NCI-H82 treated with DMSO at 0.1 percent for 48 hours (cell line): Measurements from ENCODE around the gene TNRC6C.
A peak's percentile ranks its signal among the peaks of the same experiment; 100 is the strongest.

Experiments used
- DNase-seq: peaks from one replicate; lab custom pipeline; 2025; ENCODE audit not compliant: unreplicated experiment; lab: John Stamatoyannopoulos, UW

The TNRC6C gene

DNA sequence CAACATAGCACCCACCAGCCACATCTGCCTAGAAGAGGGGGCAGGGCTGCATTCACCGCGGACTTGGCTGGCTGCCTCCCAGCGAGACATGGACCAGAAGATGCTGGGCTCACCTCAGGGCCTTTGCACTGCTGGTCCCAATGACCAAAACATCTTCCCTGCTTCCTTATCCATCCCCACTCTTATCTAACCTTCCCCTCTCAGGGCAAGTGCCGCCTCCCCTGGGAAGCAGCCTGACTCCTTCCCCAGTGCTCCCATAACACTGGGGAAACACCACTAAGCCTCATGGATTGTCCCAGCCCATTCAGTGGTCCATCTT is 164.4 kb downstream of the TNRC6C start:
- no peak for DNase-seq

DNA sequence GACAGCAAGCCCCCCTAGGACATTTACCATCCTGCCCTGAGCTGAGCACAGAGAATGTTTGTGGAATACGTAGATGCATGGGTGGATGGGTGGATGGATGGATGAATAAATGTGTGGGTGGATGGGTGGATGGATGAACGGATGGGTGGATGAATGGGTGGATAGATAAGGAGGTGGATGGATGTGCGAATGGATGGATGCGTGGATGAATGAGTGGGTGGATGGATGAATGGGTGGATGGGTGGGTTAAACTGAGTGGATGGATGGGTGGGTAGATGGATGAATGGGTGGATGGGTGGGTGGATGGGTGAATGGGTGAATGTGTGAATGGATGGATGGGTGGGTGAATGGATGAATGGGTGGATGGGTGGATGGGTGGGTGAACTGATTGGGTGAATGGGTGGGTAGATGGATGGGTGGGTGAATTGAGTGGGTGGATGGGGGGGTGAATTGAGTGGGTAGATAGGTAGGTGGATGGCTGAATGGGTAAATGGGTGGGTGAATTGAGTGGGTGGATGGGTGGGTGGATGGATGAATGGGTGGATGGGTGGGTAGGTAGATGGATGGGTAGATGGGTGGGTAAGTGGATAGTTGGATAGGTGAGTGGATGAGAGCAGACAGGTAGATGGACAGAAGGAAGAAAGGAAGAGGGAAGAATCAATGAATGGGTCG is 164.9 kb downstream of the TNRC6C start:
- DNase-seq = no peak

DNA sequence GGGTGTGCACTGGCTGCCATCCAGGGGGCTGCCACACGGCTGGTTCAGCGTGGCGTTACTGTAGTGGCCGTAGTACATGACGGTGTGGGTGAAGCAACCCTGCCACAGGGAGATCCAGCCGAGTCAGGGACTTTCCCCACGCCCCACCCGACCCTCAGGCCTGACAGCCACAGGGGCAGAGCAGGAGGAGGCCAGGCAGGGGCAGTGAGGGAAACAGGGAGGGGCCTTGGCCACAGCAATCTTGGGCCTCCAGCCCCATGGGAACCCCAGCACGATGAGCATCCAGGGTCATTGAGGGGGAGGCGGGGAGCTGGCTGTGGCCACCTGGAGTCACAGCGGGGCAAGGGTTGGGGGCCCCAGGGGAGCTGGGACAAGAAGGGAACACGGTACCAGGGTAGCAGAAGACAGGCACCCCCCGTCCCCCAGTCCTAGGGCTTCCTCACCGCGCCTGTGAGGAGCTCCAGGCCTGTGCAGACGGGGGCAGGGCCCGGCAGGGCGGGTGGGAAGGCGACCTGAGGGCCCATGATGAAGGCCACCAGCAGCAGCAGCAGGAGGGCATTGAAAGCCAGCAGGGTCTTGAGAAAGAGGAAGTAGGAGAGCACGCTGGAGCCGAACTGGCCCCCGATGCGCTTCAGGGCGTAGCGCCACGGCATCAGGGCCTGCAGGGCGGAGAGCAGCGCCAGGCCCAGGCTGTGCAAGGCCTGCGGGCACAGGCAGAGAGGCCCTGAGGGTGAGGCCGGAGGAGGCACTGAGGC is 165.8 kb downstream of the TNRC6C start:
- DNase-seq = no peak

DNA sequence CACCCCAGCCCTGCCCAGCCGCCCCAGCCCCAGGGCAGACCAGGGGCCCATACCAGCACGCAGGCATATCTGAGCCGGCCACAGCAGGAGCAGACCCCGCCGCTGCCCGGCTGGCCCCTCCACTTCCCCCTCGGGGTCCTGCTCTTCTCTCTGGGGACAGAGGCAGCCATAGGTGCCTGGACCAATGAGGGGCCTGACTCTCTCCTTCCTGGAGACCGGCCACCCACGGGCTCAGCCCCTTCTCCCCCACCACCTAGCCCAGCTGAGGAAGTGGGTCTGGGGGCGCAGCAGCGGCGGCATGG is 166.3 kb downstream of the TNRC6C start:
- DNase-seq = no peak

DNA sequence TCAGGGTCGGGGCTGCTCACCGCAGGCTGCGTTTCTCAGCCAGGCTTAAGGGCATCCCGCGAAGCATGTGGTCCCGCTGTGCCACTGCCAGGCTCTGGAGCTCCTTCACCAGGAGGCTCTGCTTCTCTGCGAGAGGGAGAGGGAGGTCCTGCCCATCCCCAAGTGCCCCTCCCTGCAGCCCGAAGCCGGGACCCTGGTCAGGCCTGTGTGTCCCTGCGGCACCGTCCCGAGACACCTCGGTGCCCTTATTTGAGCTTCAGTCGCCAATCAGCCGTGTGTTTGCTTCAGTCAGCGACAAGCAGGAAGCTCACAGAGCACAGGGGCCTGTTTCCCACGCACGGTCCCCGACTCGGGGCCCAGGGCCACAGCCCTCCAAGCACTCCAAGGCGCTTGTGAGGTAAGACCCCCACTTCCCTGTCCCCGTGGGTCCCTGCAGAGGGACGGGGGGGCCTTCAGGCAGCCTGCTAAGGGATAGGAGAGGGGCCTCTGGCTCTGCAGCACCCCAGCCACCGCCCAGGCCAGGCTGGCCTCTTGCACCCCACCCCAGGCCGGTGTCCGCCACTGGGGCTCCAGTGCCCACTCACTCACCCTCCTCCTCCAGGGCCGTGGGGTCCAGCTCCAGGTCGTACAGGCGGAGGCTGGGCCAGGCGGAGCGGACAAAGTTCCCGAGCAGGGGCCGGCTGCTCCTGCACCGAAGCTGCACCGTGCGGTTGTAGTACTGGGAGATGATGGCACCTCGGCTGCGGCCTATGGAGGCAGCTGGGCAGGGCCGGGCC is 166.8 kb downstream of the TNRC6C start:
- DNase-seq = no peak

DNA sequence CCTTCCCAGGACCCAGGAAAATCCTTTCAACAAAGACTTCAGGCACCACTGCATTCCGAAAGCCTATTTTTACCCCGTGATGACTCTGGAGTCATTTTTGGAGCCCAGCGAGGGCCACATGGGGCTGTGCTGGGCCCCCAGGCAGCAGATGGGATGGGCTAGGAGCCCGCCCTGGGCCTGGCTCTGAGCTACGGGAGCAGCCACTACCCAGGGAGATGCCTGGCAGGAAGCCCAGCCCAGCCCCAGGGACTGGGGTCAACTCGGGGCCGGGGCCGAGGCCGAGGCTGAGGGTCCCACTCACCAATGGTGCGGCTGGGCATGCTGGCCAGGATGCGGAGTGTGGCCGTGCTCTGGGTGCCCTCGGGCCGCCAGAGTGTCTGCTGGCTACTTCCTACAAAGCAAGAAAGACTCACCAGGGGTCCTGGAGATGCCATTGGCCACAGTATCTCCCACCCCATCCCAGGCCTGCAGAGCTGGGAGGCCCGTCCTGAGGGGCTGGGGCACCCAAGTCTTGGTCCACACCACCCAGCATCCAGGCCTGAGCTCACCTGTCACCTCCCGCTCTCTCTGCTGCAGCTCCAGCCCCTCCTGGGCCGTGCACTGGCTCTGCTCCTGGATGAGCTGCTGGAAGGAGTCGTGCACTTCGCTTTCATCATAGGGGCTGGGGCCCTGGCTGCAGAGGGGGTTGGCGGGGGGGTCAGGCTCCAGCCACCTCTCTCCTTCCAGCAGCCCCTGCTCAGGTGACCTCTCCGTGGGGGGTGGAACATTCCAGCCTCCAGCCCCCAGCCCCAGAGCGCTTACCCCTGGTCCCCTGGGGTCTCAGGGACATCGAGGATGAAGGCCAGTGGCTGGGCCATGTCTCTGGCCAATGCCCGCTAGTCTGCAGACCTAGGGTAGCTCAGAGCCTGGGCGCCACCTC is 167.7 kb downstream of the TNRC6C start:
- no peak for DNase-seq

DNA sequence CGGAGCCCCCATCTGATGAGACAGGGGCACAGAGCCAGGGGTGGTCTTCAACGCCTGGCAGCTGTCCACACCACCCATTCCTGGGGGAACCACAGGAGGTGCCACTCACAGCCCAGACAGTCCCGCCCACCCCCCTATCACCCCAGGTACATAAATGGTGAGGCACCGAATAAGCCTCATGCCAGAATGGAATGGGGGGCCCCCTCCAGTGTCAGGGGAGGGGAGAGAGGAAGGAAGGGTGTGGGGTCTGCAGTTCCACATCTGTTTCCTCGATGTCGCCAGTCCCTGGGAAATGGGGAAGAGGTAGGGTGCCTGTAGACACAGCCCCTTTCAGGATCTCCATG is 168.4 kb downstream of the TNRC6C start:
- no peak for DNase-seq

DNA sequence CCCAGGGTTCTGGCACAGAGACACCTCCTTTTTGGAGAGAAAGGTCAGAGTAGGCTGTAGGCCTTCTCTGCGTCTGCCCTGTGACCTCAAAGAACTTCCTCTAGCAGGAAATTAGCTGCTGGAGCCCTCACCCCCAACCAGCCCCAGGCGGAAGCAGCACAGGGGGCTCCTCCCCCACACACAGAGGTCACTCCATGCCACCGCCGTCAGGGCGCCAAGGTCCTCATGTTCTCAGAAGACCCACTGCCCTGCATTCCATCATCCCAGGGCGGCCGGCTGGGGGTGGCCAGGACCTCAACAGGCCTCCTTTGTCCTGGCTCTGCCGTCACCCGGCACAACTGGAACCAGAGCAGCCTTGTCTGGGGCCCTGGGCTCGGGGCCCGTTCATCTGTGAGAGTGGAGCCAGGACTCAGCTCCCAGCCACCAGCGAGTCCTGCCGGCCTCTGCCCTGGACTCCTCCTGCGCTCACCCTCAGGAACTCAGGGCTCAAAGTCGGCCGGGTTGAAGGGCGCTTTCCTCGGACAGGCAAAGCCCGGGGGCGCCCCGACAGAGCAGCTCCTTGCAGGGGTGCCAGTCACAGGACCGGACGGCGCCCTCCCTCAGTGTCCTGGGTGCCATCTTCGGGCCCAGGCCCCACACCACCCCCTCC is 168.9 kb downstream of the TNRC6C start:
- no peak for DNase-seq

DNA sequence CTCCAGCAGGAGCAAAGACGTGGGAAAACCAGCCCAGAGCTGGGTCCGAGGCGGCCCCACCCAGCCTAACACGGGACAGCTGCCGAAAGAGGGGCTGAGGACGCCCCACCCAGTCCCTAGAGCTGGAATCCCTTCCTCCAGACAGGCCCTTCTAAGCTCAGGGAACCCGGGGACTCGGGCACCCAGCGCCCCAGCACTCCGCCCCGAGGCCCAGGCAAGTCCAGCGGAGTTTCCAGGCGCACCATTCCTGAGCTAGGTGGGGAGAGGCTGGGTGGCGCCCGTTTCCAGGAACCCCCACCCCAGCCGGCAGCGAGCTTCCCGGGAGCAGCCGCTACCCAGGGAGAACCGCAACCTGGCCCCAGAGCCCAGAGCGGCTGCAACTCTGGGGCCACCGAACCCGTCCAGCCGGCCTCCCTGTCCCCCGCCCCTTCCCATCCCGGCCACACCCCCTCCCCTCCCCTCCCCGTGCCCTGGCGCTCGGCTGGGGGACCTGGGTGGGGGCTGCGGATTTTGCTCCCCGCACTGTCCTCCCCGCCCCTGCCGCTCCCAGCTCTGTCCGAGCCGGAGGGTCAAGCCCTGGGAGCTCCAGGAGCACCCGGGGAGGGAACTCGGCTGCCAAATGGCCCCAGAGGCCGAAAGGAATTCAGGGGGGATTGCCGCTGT is 169.5 kb downstream of the TNRC6C start:
- DNase-seq = no peak

DNA sequence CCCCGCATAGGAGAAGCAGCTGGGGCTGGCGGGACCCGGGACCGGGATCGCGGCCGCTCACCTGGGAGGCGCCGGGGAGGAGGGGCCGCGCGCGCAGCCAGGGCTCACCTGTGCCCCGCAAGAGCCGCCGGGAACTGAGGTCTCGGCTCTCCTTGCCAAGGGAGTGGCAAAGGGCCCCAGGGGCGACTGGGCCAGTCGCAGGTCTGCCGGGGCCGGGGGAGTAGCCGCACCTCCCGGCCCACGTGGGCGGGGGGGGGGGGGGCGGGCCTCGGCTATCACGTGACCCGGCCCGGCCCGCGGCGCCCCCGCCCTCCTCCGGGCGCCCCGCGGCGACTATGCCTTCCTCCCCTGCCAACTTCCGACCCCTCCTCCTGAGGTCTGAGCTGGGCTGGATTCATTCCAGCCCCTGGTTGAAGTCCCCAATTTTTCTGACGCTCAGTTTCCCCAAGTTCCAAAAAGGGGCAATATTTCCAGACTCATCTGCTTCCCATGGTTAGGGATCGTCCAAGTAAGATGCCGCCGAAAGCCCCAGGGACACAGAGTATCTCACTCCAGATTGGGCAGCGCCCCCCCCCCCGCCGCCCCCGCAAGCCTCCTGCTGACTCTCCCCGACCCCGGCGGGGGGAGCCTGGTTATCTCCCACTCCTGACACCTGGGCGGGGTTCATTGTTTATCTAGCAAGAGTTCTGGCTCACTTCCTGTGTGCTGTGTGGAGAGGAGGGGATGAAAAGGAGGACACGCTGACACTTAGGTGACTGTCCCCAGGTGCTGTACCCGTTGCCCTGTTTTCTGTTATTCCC is 170.2 kb downstream of the TNRC6C start, which contains the start of gene TMC6:
Gene TMC6, minus strand, starts transcription at position 205 of the 800 bp plus-strand sequence. CDS start 1,923 bp downstream, outside the sequence.
- peak; percentile 25 for DNase-seq

DNA sequence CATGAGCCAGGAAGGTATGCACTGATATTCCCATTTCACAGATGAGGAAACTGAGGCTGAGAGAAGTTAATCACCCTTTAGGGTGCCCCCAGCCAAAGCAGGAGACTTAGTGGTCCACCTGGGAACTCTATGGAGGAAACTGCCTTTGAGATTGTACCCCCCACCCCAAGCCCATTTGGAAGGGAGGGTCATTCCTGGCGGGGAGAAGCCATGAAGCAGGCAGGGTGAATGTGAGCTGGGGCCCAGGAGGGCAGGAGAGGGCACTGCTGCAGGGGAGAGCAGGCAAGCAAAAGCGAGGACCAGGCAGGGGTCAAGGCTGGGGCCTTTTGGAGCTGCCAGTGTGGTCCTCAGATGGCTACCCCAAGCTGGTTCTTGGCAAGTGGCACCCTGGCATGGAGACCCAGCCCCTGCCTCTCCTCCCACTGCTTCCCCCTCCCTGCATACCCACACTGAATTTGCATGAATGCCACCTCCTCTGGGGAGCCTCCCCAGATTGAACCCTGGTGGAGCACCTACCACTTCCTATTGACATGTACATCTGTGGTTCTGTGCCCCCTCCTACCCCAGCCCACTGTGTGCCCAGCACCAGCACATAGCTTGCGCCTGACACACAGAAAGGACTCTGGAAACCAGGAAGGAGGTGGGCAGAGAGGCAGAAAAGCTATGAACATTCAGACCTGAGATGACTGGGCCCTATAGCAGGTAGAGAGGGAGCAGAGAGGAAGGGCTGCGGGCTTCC is 171.0 kb downstream of the TNRC6C start:
- no peak for DNase-seq

DNA sequence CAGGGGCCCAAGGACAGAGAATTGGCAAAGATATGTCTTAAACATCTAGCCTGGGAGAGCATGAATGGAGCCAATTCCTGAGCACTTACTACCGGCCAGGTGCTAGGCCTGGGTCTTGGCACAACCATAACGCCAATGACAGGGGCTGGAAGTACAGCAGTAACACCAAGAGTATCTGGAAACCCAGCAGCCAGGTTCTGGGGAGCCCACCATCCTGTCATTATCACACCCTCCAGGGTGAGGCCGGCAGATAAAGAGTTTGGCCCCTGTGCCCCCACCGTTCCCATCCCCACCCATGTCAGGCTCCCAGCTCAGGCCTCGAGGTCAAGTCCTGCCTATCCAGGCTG is 171.6 kb downstream of the TNRC6C start:
- no peak for DNase-seq

DNA sequence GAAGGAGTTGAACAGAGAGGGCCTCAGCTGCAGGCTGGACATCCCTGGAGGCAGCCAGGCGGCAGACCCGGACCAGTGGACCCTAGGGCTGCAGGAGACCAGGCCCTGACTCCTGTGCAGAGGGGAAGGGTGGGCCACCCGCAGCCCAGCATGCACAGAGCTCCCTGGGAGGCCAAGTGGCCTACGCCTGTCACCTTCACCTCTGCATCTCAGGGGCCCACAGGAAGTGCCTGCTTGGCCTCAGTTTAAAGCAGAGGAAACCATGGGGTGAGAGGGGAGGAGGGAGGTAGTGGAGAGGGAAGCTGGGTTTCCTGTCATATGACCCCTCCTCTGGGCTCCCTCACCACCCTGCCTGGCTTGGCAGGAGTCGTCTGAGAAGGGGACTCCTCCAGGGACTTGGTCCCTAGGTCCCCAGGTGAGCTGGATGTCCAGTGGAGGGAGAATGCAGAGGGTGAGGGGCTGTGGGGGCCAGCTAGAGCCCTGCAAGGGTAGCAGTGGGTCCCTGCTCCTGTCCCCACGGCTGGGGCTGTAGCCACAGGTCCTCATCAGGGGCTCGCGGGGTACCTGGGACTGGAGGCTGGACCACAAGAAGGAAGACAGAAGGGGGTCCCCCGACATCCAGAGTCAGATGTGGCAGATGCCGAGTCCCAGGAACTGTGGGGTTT is 172.1 kb downstream of the TNRC6C start, which contains the start of gene TMC8:
Gene TMC8, plus strand, starts transcription at position 335 of the 665 bp plus-strand sequence. CDS start 818 bp downstream, outside the sequence.
- DNase-seq = no peak

DNA sequence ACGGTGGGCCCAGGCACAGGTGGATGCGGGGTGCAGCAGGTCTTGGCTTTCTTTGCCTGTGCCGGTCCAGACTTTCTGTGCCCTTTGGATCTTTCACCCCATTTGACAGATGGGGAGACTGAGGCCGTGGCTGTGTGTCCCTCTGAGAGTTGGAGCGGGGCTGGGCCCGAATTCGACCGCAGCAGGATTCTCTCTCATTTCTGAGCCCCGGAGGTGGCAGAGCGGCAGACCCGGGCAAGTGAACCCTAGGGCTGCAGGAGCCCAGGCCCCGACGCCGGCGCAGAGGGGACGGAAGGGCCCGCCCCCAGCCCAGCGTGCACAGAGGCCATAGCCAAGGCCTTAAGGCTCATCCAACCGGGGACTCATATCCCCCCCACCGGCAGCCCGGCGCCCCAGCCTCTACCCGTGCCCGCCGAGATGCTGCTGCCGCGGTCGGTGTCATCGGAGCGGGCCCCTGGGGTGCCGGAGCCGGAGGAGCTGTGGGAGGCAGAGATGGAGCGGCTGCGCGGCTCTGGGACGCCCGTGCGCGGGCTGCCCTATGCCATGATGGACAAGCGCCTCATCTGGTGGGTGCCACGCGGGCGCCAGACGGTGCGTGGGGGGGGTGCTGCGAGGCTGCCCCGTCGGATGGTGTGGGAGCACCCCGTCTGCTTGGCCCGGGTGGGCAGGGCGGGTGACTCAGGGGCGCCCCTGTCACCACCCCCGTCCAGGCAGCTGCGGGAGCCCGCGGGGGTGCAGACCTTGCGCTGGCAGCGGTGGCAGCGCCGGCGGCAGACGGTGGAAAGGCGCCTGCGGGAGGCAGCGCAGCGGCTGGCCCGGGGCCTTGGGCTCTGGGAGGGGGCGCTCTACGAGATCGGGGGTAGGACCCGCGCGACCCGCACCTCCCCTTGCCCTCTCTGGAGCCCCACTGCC is 172.9 kb downstream of the TNRC6C start:
- no peak for DNase-seq

DNA sequence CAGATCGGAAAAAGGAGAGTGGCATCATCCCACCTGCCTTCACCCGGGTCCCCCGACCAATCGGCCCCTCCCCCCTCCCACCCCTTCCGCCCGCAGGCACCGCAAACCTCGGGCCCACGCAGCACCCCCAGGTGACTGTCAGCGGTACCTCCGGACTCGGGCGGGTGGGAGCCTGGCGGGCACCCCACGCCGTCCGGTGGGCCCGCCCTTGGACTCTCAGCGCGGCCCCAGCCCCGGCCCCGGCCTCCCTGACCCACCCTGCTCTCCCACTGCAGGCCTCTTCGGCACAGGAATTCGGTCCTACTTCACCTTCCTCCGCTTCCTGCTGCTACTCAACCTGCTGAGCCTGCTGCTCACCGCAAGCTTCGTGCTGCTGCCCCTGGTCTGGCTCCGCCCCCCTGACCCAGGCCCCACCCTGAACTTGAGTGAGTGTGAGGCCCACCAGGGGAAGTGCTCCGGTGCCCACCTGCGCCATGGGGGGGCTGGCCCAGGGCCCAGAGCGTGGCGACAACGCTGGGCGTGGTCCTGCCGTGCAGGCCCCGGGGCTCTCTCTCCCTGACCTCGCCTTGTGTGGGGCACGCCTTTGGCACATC is 173.7 kb downstream of the TNRC6C start:
- no peak for DNase-seq

DNA sequence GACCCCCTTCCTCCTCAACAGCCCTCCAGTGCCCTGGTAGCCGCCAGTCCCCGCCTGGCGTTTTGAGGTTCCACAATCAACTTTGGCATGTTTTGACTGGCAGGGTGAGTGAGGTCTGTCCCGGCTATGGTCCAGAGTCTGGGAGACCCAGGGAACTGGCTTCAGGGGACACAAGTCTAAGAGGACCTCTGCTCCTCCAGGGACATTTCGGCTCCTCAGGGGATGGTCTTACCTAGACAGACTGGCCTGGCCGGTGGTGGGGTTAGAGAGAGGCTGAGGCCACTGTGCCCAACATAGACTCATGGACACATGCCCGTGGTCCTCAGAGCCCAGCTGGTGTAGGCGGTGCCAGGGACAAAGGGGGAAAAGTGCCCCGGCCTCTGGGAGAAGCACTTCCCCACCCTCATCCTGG is 174.3 kb downstream of the TNRC6C start:
- DNase-seq = no peak
